Stimulated activated CD8-positive, alpha-beta memory T cell treated with anti-CD3 and anti-CD28 coated beads, Interleukin-7, amount 100 ng/mL, for 1 hour (primary cell): ENCODE data around the gene ELOVL3.
"Not testable (repeated sequence)": the region's sequence is repeated elsewhere in the genome, so short reads cannot be mapped to it uniquely, and the experiment has no call there.

Source experiments
- DNase-seq, 2 donors: peaks; one replicate each; pipeline ENCODE4 v3.0.0-alpha.2; 2020; ENCODE audit warnings: low read depth in 2 of 2

The ELOVL3 gene

DNA sequence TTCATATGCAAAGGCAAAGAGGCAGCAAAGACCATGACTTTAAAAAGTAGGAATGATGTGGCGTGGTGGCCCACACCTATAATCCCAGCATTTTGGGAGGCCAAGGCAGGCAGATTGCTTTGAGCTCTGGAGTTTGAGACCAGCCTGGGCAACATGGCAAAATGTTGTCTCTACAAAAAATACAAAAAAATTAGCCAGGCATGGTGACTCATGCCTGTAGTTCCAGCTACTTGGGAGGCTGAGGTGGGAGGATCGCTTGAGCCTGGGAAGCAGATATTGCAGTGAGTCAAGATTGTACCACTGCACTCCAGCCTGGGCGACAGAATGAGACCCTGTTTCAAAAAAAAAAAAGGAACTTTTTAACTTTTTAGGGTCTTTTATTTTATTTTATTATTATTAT is 26.4 kb downstream of the ELOVL3 start:
- not testable (repeated sequence) for DNase-seq

DNA sequence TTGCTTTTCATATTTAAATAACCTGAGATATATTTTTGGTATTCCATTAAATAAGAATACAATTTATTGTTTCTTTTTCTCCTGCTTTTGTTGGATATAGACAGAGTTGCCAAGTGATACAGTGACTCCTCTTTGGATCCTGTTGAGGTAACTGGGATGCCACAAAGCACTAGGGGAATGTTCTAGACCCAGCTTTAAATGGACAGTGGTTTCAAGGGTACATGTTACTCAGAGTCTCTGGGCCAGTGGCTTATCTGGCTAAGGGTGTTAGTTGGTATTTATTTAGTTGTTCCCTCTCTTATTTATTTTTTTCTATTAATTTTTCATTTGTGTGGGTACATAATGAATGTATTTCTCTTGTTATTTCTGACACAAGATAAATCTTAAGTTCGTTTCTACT is 28.3 kb downstream of the ELOVL3 start:
- no peak for DNase-seq

DNA sequence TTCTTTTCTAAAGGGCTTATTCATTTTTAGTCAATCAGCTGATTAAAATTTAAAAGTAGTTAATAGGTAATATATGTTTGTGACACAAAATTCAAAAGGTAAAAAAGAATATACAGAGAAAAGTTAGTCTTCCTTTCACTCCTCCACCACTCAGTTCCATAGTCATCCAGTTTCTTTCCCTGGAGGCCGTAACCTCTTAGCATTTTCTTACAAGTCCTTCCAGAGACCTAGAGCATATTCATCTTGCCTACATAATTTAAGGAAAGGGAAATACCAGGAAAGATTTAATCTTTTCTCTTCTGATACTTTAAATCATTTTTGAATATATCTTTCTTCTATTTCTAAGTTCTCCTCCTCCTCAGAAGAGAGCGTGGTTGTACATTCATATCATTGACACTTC is 29.3 kb downstream of the ELOVL3 start:
- no peak for DNase-seq

DNA sequence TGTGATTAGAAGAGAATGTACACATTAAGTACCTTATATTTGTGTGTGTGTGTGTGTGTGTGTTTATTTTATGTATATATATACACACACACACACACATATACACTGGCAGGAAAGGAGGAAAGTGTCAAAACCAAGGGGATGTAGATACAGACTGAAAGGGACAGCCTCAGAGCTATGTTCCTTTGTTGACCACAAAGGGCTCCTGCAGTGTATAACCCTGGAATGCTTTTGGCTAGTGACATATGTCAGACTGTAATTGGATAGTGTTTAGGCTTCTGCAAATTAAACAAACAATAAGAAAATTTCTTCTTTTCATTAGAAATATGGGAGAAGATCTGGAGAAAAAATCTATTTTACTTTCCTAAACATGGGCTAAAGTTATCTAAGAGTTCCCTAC is 35.1 kb downstream of the ELOVL3 start:
- DNase-seq: no peak

DNA sequence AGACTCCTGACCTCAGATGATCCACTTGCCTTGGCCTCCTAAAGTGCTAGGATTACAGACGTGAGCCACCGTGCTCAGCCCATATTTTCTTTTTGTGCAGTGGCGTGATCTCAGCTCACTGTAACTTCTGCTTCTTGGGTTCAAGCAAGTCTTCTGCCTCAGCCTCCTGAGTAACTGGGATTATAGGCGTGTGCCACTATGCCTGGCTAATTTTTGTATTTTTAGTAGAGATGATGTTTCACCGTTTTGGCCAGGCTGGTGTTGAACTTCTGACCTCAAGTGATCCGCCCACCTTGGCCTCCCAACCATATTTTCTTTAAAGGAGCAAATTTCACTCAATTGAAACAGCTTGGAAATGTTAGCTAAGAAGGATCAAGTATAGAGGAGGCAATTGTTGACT is 35.7 kb downstream of the ELOVL3 start:
- no peak for DNase-seq

DNA sequence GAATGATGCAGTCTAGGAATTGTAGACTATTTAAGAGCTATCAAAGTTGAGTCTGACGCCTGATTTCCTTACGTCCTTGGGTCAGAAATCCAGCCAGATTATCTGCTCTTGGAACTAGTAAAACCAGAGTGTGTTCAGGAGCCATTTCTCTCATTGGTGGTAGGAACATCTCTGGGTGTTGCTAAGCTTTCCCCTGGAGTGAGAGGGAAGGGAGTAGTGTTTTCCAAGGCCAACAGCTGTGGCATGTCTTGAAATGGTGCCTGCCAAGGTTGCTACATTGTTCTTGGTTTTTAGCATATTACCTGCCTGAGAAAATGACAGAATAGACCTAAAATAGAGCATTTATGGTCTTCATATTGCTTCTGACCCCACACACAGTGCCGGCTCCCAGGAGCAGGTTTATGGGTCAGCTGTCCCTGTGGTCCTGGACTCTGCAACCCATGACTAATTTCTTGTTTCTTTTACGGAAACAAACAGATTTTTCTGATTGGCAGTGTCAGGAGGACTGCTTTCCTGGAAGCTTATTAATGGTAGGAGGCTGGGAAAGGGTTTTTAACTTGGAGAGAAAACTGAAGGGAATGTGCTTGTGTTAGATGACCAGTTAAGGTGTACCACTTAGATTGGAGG is 36.8 kb downstream of the ELOVL3 start:
- no peak for DNase-seq

DNA sequence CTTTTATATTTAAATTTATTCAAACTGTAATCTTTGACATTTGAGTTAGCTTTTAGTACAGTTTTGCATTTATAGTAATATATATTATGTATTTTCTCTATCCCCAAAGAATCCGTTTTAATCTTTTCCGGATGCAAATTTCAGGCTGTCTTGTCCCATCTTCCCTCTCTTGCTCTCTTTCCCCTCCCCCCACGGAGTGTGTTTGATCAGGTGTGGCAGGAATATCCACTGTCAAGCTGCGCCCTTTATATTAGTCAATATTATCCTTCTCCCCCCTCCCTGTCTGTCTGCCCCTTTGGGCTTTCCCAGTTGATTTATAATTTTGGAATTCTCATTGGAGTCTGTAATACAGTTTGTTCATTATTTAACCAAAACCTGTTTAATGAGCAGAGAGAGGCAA is 38.3 kb downstream of the ELOVL3 start:
- no peak for DNase-seq

DNA sequence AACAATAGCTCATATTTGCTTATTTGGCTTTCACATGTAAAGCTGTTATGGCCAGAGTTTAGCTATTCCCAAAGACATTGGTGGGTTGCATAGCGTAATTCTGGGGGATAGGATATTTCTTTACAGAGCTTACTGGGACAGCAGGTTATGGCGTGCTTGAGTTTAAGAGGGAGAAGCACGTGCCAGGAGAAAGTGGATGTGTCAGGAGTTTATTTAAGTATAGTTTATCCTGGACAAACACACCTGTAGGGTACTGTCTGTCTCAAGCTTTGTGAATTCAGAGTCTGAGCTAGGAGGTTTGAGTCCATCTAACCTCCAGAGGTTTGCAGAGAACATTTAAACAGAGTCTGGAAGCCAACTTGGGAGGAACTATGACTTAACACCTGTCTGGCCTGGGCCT is 40.6 kb downstream of the ELOVL3 start:
- DNase-seq: no peak

DNA sequence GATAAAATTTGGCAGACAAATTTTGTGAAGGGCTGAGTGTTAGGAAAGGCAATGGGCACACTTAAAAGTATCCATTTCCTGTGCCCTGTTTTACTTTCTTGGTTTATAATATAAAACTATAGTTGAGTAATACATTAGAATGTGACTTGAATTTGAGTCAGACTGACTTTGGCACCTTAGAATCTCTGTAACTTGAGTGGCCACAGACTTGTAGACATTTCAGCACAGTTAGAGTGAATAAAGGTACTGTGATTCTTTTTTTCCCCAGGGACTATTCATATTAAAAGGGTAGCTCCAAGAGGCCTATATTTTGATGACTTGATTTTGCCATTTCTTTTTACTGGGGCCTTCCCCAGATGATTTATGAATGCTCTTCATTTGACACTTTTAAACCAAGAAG is 41.6 kb downstream of the ELOVL3 start:
- no peak for DNase-seq

DNA sequence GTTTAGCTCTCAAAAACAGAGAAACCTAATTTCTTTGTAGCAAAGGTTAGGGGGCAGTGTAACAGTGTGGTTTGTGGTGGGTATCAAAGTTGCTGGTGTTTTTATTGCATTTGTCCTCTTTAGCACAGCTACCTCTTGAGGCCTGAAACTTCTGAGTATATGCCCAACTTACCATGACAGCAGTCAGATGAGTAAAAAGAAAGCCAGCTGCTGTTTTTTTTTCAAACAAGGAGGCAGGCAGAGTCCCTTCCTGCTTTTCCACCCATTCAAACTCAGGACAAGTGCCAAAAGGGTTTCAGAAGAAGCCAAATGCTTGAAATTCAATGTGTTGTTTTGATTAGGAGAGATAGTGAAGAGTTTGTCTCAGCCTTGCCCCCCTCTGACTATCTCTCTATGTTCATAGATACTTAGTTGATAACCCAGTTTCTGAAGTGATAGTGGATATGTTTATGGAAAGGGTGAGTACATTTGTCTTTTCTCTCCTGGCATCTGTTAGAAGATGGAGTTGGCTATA is 42.3 kb downstream of the ELOVL3 start:
- DNase-seq: no peak

DNA sequence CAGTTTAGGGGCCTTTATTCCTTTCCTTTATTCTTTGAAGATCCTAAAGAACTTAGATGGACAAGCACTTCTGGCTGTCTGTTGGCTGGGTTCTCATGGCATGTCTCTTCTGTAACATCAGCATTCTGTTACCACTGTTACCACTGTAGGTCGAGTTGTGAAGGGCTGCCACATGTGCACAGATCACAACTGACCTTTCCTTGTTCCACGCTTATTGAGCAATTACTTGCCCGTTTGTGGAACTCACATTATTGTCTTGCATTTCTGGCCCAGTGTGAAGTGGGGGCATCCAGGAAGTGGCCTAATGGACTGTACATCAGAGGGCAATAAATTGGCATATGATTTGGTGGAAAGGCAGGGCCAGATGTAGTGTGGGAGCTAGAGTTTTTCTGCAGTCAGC is 42.9 kb downstream of the ELOVL3 start:
- DNase-seq: no peak

DNA sequence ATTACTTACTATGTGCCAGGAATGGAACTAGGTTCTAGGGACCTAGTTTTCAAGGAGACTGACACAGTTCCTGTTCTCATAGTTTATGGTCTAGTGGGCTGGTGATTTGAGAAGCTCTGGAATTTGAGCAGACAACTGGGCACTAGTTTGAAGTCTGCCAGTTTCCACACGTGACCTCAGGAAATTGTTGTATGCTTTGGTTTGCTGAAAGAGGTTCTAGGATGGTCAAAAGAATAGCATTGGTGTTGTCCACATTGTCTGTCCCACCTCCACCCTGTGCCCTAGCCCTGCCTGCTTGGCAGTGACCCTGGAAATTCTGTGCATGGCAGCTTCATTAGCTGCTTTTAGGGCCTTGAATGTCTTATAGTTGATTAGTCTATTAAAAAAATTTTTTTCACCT is 48.0 kb downstream of the ELOVL3 start:
- no peak for DNase-seq

DNA sequence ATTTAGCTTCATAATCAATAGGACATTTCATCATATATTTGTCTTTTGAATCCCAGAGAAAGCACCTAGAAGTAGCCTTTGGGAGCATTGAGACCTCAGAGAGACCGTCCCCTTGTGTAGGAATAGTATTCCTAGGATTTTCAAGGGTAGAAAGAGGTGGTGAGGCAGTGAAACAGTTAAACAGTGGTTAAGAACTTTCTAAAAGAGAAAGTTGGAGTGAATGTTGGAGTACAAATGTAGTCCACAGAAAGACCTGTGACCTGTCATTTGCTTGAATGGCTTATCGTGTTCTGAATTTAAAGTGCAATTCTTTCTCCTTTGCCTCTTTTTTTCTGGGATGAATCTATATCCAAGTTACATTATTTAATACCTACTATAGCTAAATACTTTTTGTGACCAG is 49.2 kb downstream of the ELOVL3 start:
- no peak for DNase-seq

DNA sequence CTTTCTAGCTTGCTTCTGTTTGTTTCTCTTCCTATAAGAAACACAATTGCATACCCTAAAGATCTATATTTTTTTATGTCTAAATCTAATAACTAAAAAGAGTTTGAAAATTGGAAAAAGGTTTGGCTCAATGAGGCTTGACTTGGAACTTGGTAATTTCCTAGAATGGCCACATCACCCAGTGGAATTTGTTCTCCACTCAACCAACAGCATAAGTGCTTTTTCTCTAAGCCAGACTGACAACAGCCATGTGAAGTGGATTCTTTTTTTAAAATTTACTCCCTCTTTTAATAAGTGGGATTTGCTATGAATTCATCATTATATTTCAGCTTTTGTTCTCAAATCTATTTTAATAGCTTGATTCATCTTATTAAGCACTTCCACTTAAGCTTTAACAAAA is 53.0 kb downstream of the ELOVL3 start:
- DNase-seq: no peak
